Renal pelvis (tissue), 4 donors: ENCODE results near the gene PAGR1. TPM values are rescaled to one million over a fixed set of nuclear protein-coding genes. Genes with fewer than 3 reads are reported as not detected.

ENCODE experiments used
- DNase-seq: peaks from one replicate; pipeline ENCODE4 v3.0.0-alpha.2; 2013
- polyA plus RNA-seq, 3 donors: library from polyadenylated mRNA; unstranded; fragments of 120-200 nt; gene quantifications; one replicate each; pipeline ENCODE4 v1.2.1, GENCODE V29; 2013; ENCODE audit not compliant: insufficient read length in 3 of 3

Gene PAGR1
- polyA plus RNA-seq, 3 donors = 40.2 to 44.1 (median 43.6) TPM

GRCh38 chr16:29810699-29811169 is 5.2 kb upstream of the PAGR1 start:
- no peak for DNase-seq

- DNase-seq = peak; percentile 96
Observed at GRCh38 chr16:29811170-29811895, 4.6 kb upstream of the PAGR1 start.

GRCh38 chr16:29811896-29812665 is 3.9 kb upstream of the PAGR1 start, which contains the start of gene PRRT2:
Gene PRRT2 (plus strand): TSS chr16:29812193. CDS start chr16:29813055, 862 bp downstream.
- peak; percentile 75 for DNase-seq

- no peak for DNase-seq
Observed at GRCh38 chr16:29812754-29813643, 3.0 kb upstream of the PAGR1 start.

- DNase-seq = no peak
Observed at GRCh38 chr16:29813644-29814562, 2.0 kb upstream of the PAGR1 start.

GRCh38 chr16:29814592-29814991 is 1.4 kb upstream of the PAGR1 start:
- no peak for DNase-seq

- no peak for DNase-seq
Observed at GRCh38 chr16:29815032-29815721, 775 bp upstream of the PAGR1 start.

- peak; percentile 52 for DNase-seq
Observed at GRCh38 chr16:29816694-29817441, 916 bp downstream of the PAGR1 start.

- DNase-seq = no peak
Observed at GRCh38 chr16:29818082-29818481, 2.1 kb downstream of the PAGR1 start.

GRCh38 chr16:29819506-29819905 is 3.6 kb downstream of the PAGR1 start:
- no peak for DNase-seq

- DNase-seq = no peak
Observed at GRCh38 chr16:29820271-29820701, 4.3 kb downstream of the PAGR1 start, which contains the start of gene MVP. Gene MVP (plus strand): TSS chr16:29820462. CDS start chr16:29830550, 10,088 bp downstream.

- DNase-seq = no peak
Observed at GRCh38 chr16:29820730-29821642, 5.0 kb downstream of the PAGR1 start.

- DNase-seq = no peak
Observed at GRCh38 chr16:29821643-29822115, 5.7 kb downstream of the PAGR1 start.

GRCh38 chr16:29824589-29825144 is 8.7 kb downstream of the PAGR1 start:
- no peak for DNase-seq

GRCh38 chr16:29825145-29826044 is 9.4 kb downstream of the PAGR1 start:
- DNase-seq = no peak

GRCh38 chr16:29826342-29826695 is 10.4 kb downstream of the PAGR1 start:
- no peak for DNase-seq

- DNase-seq = no peak
Observed at GRCh38 chr16:29830774-29831173, 14.8 kb downstream of the PAGR1 start.
